NCI-H146 (cell line): ENCODE measurements around the gene ZNF764.
"Not testable (repeated sequence)": the region's sequence is repeated elsewhere in the genome, so short reads cannot be mapped to it uniquely, and the experiment has no call there.

Experiments
- DNase-seq: peaks from one replicate; lab custom pipeline; 2025; lab: John Stamatoyannopoulos, UW

Gene ZNF764

GRCh38 chr16:30527635-30528178 lies 30.5 kb downstream of the ZNF764 start:
- peak; percentile 65 for DNase-seq

GRCh38 chr16:30526823-30527634 lies 31.1 kb downstream of the ZNF764 start:
- peak; percentile 99 for DNase-seq

GRCh38 chr16:30526137-30526822 lies 31.9 kb downstream of the ZNF764 start, which contains the start of gene ZNF768:
Gene ZNF768, minus strand, starts transcription at chr16:30526566. Its CDS starts 153 bp downstream, at chr16:30526413.
- DNase-seq = peak; percentile 80

GRCh38 chr16:30525844-30526136 lies 32.4 kb downstream of the ZNF764 start:
- DNase-seq = no peak

GRCh38 chr16:30524575-30525568 lies 33.3 kb downstream of the ZNF764 start:
- no peak for DNase-seq

- DNase-seq = no peak
Measured at GRCh38 chr16:30523768-30524574, 34.2 kb downstream of the ZNF764 start.

GRCh38 chr16:30522702-30523463 lies 35.3 kb downstream of the ZNF764 start:
- not testable (repeated sequence) for DNase-seq

- DNase-seq = no peak
Measured at GRCh38 chr16:30521873-30522641, 36.1 kb downstream of the ZNF764 start.

- DNase-seq = no peak
Measured at GRCh38 chr16:30521476-30521872, 36.7 kb downstream of the ZNF764 start.

GRCh38 chr16:30519120-30520049 lies 38.8 kb downstream of the ZNF764 start:
- no peak for DNase-seq

GRCh38 chr16:30518552-30518951 lies 39.6 kb downstream of the ZNF764 start:
- no peak for DNase-seq

GRCh38 chr16:30515275-30515674 lies 42.9 kb downstream of the ZNF764 start:
- no peak for DNase-seq

- DNase-seq = no peak
Measured at GRCh38 chr16:30511509-30511908, 46.7 kb downstream of the ZNF764 start.

GRCh38 chr16:30510376-30510938 lies 47.7 kb downstream of the ZNF764 start:
- DNase-seq = no peak

- DNase-seq = no peak
Measured at GRCh38 chr16:30509081-30509765, 49.0 kb downstream of the ZNF764 start.
